IMR-90 (cell line): ENCODE results near the gene NPRL2. TPM values are rescaled to one million over a fixed set of nuclear protein-coding genes. Genes with fewer than 3 reads are reported as not detected.

Experiments used
- ATAC-seq: fragments of 200-7000 bp; cut with Tn5 transposase; 2 replicates; pipeline ENCODE4 v1.9.1; 2020; ENCODE audit warnings: low read depth, mild to moderate bottlenecking, moderate library complexity
- BruUV-seq: library from RNA; stranded (reverse); fragments of 400-500 nt; replicated peaks from 2 replicates; lab custom pipeline; 2021; lab: Mats Ljungman, UMichigan
- CTCF ChIA-PET: fragments of 300-600 bp; formaldehyde crosslinking; extraction: SDS; loops from one replicate; lab custom pipeline; 2021; ENCODE audit warnings: antibody characterized with exemption; lab: Yijun Ruan, JAX
- POLR2A ChIA-PET: fragments of 300-600 bp; sonication (Branson Sonifier 250); formaldehyde crosslinking; loops from one replicate; lab custom pipeline; 2022; ENCODE audit warnings: antibody characterized with exemption; ENCODE audit not compliant: unreplicated experiment; lab: Charles Lee
- DNase-seq: peaks from one replicate; pipeline ENCODE4 v3.0.0; 2013
- H2AFZ ChIP-seq: replicated peaks from 2 replicates; pipeline ENCODE3; 2013; ENCODE audit warnings: low read length, mild to moderate bottlenecking; ENCODE audit not compliant: poor library complexity
- H2AK5ac ChIP-seq: 2 replicates; pipeline ENCODE4 v1.6.1; 2013; ENCODE audit warnings: low read depth, low read length, inconsistent platforms
- H2AK9ac ChIP-seq: replicated peaks from 2 replicates; pipeline ENCODE3; 2013; ENCODE audit warnings: mild to moderate bottlenecking, low read depth, low read length, moderate library complexity; ENCODE audit not compliant: poor library complexity
- H2BK120ac ChIP-seq: 2 replicates; pipeline ENCODE4 v1.6.1; 2013; ENCODE audit warnings: low read depth, low read length, inconsistent platforms
- H2BK15ac ChIP-seq: 3 replicates; pipeline ENCODE4 v1.6.1; 2013; ENCODE audit warnings: low read depth, low read length, inconsistent platforms
- H2BK20ac ChIP-seq: 2 replicates; pipeline ENCODE4 v1.6.1; 2013; ENCODE audit warnings: low read depth, mild to moderate bottlenecking, inconsistent platforms, low read length, moderate library complexity
- H2BK5ac ChIP-seq: 2 replicates; pipeline ENCODE4 v1.6.1; 2013; ENCODE audit warnings: mild to moderate bottlenecking, low read depth, low read length, inconsistent platforms; ENCODE audit not compliant: poor library complexity, severe bottlenecking
- H3K14ac ChIP-seq: replicated peaks from 2 replicates; pipeline ENCODE4 v1.6.1; 2013; ENCODE audit warnings: low read depth, low read length, inconsistent platforms
- H3K18ac ChIP-seq: 2 replicates; pipeline ENCODE4 v1.6.1; 2013; ENCODE audit warnings: low read depth, low read length, control low read depth
- H3K23ac ChIP-seq: 2 replicates; pipeline ENCODE4 v1.6.1; 2013; ENCODE audit warnings: low read depth, low read length, inconsistent platforms
- H3K27ac ChIP-seq: 2 replicates; pipeline ENCODE4 v1.5.1; 2013; ENCODE audit warnings: mild to moderate bottlenecking, control low read depth, low read length; ENCODE audit not compliant: insufficient read depth
- H3K27me3 ChIP-seq: 2 replicates; pipeline ENCODE4 v1.6.1; 2013; ENCODE audit warnings: low read length; ENCODE audit not compliant: control insufficient read depth, insufficient read depth
- H3K36me3 ChIP-seq: 2 replicates; pipeline ENCODE4 v1.6.1; 2013; ENCODE audit warnings: low read length, mixed read lengths; ENCODE audit not compliant: control insufficient read depth, insufficient read depth
- H3K4ac ChIP-seq: 2 replicates; pipeline ENCODE4 v1.6.1; 2013; ENCODE audit warnings: low read depth, low read length, inconsistent platforms
- H3K4me1 ChIP-seq: 2 replicates; pipeline ENCODE4 v1.6.1; 2013; ENCODE audit warnings: low read length, mixed read lengths; ENCODE audit not compliant: control insufficient read depth, insufficient read depth
- H3K4me2 ChIP-seq: 2 replicates; pipeline ENCODE4 v1.6.1; 2013; ENCODE audit warnings: low read depth, mild to moderate bottlenecking, control low read depth, low read length, moderate library complexity
- H3K4me3 ChIP-seq: 2 replicates; pipeline ENCODE4 v1.5.1; 2013; ENCODE audit warnings: low read depth, mild to moderate bottlenecking, control low read depth, low read length, moderate library complexity; ENCODE audit not compliant: insufficient read depth
- H3K56ac ChIP-seq: 2 replicates; pipeline ENCODE4 v1.6.1; 2013; ENCODE audit warnings: low read length, inconsistent platforms; ENCODE audit not compliant: insufficient read depth; ENCODE audit errors: extremely low read depth
- H3K79me1 ChIP-seq, 2 experiments: 2 replicates each; pipeline ENCODE4 v1.6.1; 2013; ENCODE audit warnings: low read length in 2 of 2, inconsistent platforms in 1 of 2, low read depth in 1 of 2
- H3K9ac ChIP-seq: 2 replicates; pipeline ENCODE4 v1.6.1; 2013; ENCODE audit warnings: low read depth, low read length, control low read depth
- H3K9me1 ChIP-seq: 2 replicates; pipeline ENCODE4 v1.6.1; 2013; ENCODE audit warnings: low read length, inconsistent platforms; ENCODE audit not compliant: insufficient read depth
- H3K9me3 ChIP-seq: 2 replicates; pipeline ENCODE4 v1.6.1; 2013; ENCODE audit warnings: low read length; ENCODE audit not compliant: control insufficient read depth, insufficient read depth
- H4K20me1 ChIP-seq: 2 replicates; pipeline ENCODE4 v1.6.1; 2013; ENCODE audit warnings: low read length, inconsistent platforms; ENCODE audit not compliant: insufficient read depth
- H4K5ac ChIP-seq: 2 replicates; pipeline ENCODE4 v1.6.1; 2013; ENCODE audit warnings: mild to moderate bottlenecking, low read depth, low read length, control low read depth
- H4K8ac ChIP-seq, 2 experiments: 2 replicates each; pipeline ENCODE4 v1.6.1; 2013; ENCODE audit warnings: low read depth in 2 of 2, low read length in 2 of 2, control low read depth in 1 of 2, inconsistent platforms in 1 of 2
- H4K91ac ChIP-seq: 2 replicates; pipeline ENCODE4 v1.6.1; 2013; ENCODE audit warnings: low read depth, low read length, inconsistent platforms; ENCODE audit not compliant: insufficient read depth
- CHD1 ChIP-seq: IDR thresholded peaks from 2 replicates; pipeline ENCODE4 v1.6.1; 2012; ENCODE audit warnings: low read depth, low read length, improper control_type of control experiment
- WGBS, 2 experiments: methylation state at CpG; one replicate each; pipeline versions ENCODE4 v1.1.5 to v1.1.7; 2013; ENCODE audit warnings: missing lambda C conversion rate in 2 of 2; ENCODE audit not compliant: insufficient read length in 1 of 2; ENCODE audit errors: extremely low coverage in 2 of 2; 5-methylcytosine and 5-hydroxymethylcytosine counted together
- dilution Hi-C: fragments of 300-500 bp; cut with HindIII; formaldehyde crosslinking; loops from one replicate; pipeline ENCODE4 v1.14.3; 2018; ENCODE audit warnings: low sequenced_read_pairs; ENCODE audit not compliant: unreplicated experiment
- in situ Hi-C: fragments of 300-500 bp; cut with MboI; formaldehyde crosslinking; loops from 3 replicates; pipeline ENCODE4 v1.14.3; 2019; ENCODE audit warnings: low sequenced_read_pairs, inconsistent platforms, mixed read lengths
- intact Hi-C: fragments of 100-400 bp; cut with micrococcal nuclease; formaldehyde crosslinking; loops from 2 replicates; pipeline ENCODE4 v1.10.0; 2022
- polyA plus RNA-seq, 3 experiments: library from polyadenylated mRNA; depleted of rRNA; stranded (reverse); fragments of >200 nt; gene quantifications; 2 replicates each; pipeline ENCODE4 v1.2.3, GENCODE V29; 2012; ENCODE audit warnings: low replicate concordance in 1 of 3
- total RNA-seq: library from RNA; depleted of rRNA; stranded (reverse); fragments of >200 nt; gene quantifications from 2 replicates; pipeline ENCODE4 v1.2.3, GENCODE V29; 2012

The NPRL2 gene
- total and polyA plus RNA-seq, 2 of the 4 experiments (the other 2 are of a cell fraction): 38.3 to 38.7 TPM

GRCh38 chr3:50330330-50330729 is 20.2 kb downstream of the NPRL2 start:
- ATAC-seq: no peak
- DNase-seq: no peak
- Histone ChIP-seq H3K23ac (no peak overlapping the region), H2BK5ac (no peak overlapping the region), H3K36me3 (peaks cover 36% of the 10 kb centered on the region), H3K18ac (no peak overlapping the region), H3K56ac (no peak overlapping the region), H2AFZ (no peak overlapping the region), H3K27ac (no peak overlapping the region), H2BK20ac (no peak overlapping the region), H3K9me3 (no peaks in the 10 kb centered on the region), H3K4me1 (peaks cover 16% of the 10 kb centered on the region), H4K8ac (no peak overlapping the region), H3K4ac (no peak overlapping the region), H4K20me1 (peaks cover 44% of the 10 kb centered on the region), H3K9me1 (peaks cover 12% of the 10 kb centered on the region), H3K9ac (no peak overlapping the region), H2BK120ac (no peak overlapping the region), H3K4me2 (no peak overlapping the region), H3K79me1 (peaks cover 34 to 60% of the 10 kb centered on the region in 2 experiments), H3K27me3 (no peaks in the 10 kb centered on the region), H4K5ac (no peak overlapping the region), H2AK5ac (no peak overlapping the region), H3K4me3 (no peak overlapping the region), H3K14ac (no peak overlapping the region), H4K91ac (no peak overlapping the region), H2BK15ac (no peak overlapping the region), H2AK9ac (no peak overlapping the region)
- CTCF ChIA-PET: no interaction called here
- TF ChIP-seq CHD1: no peak
- dilution Hi-C loops: no loop called here
- no CpG with 5 or more reads among the region's 10 CpGs for WGBS, 2 experiments
- POLR2A ChIA-PET: no interaction called here
- intact Hi-C loops: no loop called here
- in situ Hi-C loops: loop anchor here (25.0 kb wide), 3 partner anchors 1057 to 1832 kb away; partner anchors contain the start of genes ABHD14B, GPR62, MANF and PCBP4
- BruUV-seq: no TSS peak
